ENCODE measurements around the gene LENG1.
"Not testable (repeated sequence)": the region's sequence is repeated elsewhere in the genome, so short reads cannot be mapped to it uniquely, and the experiment has no call there.

The LENG1 gene

DNA sequence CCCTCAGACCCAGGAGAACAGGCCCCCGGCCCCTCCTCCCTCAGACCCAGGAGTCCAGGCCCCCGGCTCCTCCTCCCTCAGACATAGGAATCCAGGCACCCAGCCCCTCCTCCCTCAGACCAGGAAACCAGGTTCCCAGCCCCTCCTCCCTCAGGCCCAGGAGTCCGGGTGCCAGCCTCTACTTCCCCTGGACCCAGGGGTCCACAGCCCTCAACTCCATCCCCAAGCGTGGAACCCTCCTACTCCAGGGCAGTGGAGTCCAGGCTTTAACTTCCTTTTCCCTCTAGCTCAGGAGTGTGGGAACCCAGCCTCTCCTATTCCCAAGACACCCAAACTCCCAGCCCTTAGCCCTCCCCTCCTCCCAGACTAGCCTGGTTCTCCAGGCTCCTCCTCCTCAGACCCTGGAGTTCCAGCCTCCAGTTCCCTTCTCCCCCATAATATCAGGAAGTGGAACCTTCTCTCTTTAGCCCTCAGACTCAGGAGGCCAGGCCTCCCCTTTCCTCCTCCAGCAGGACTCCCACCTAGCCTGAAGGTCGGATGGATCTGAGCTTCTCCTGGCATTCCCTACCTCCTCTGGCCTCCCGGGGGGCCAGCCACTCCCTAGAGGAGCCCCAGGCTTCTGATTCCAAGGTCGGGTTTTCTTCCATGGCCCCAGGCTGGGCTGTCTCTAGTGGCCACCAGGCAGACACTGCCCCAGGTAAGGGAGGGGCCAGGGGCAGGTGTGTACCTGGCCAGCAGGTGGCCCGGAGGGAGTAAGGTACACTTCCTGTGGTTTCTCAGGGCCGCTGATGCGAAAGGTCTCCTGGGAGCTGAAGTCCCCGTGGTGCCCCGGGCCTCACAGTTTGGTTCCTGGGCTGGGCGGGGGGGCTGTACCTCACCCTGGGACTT, 13.2 kb upstream of the LENG1 start, which contains the start of gene TMC4:
TMC4 (minus strand) TSS at position 690 of the 888 bp plus-strand sequence; CDS start at position 647, 43 bp downstream.
- peak within 1 kb of the TSS; percentile 23 for H3K4me3 ChIP-seq (ENCODE audit: low read depth, low read length)
- H3K9me3 ChIP-seq (ENCODE audit: insufficient read depth, low read depth, low read length) = peaks cover 1% of the 10 kb centered on the region
- H4K12ac ChIP-seq (ENCODE audit: low read depth, low read length) = no peak within 1 kb of the TSS
- H3K79me2 ChIP-seq (ENCODE audit: control insufficient read depth, insufficient read depth, low read length, poor library complexity) = no peaks in the 10 kb centered on the region
- H4K91ac ChIP-seq (ENCODE audit: low read depth, low read length) = peak within 1 kb of the TSS; percentile 30
- peak within 1 kb of the TSS; percentile 45 for H3K4me2 ChIP-seq (ENCODE audit: low read length)
- H3K4ac ChIP-seq (ENCODE audit: low read depth, low read length) = no peak within 1 kb of the TSS
- peak within 1 kb of the TSS; percentile 3 for H3K27ac ChIP-seq (ENCODE audit: low read depth, low read length)
- no peak within 1 kb of the TSS for H3K23ac ChIP-seq (ENCODE audit: low read length)
- peak; percentile 94 to 97 for DNase-seq
- H2AK5ac ChIP-seq (ENCODE audit: low read length) = no peak within 1 kb of the TSS
- no peak within 1 kb of the TSS for H2AFZ ChIP-seq (ENCODE audit: insufficient read depth, low read length, poor library complexity)
- H3K36me3 ChIP-seq (ENCODE audit: control insufficient read depth in 1 of 2, insufficient read depth in 2 of 2, low read length in 2 of 2) = peaks cover 7 to 14% of the 10 kb centered on the region in 2 experiments
- peaks cover 4% of the 10 kb centered on the region for H3K79me1 ChIP-seq (ENCODE audit: low read length)
- H2BK120ac ChIP-seq (ENCODE audit: insufficient read depth, low read length, poor library complexity) = peak within 1 kb of the TSS; percentile 14
- peak within 1 kb of the TSS; percentile 14 for H3K18ac ChIP-seq (ENCODE audit: low read length)
- peak within 1 kb of the TSS; percentile 7 for H3K9ac ChIP-seq (ENCODE audit: low read length)
- WGBS (ENCODE audit: extremely low coverage, insufficient coverage, insufficient read length) = no CpG with 5 or more reads among the region's 13 CpGs
- H4K8ac ChIP-seq (ENCODE audit: low read depth, low read length) = peak within 1 kb of the TSS; percentile 77
- H2BK12ac ChIP-seq (ENCODE audit: low read length) = no peak within 1 kb of the TSS
- H3K4me1 ChIP-seq (ENCODE audit: control insufficient read depth in 1 of 2, insufficient read depth in 2 of 2, low read length in 2 of 2) = peaks cover 4 to 12% of the 10 kb centered on the region in 2 experiments
- H2BK5ac ChIP-seq (ENCODE audit: low read depth, low read length, poor library complexity) = no peak within 1 kb of the TSS
- H3K14ac ChIP-seq (ENCODE audit: low read length) = peak within 1 kb of the TSS; percentile 20
- H3K27me3 ChIP-seq (ENCODE audit: insufficient read depth, low read length) = no peaks in the 10 kb centered on the region

DNA sequence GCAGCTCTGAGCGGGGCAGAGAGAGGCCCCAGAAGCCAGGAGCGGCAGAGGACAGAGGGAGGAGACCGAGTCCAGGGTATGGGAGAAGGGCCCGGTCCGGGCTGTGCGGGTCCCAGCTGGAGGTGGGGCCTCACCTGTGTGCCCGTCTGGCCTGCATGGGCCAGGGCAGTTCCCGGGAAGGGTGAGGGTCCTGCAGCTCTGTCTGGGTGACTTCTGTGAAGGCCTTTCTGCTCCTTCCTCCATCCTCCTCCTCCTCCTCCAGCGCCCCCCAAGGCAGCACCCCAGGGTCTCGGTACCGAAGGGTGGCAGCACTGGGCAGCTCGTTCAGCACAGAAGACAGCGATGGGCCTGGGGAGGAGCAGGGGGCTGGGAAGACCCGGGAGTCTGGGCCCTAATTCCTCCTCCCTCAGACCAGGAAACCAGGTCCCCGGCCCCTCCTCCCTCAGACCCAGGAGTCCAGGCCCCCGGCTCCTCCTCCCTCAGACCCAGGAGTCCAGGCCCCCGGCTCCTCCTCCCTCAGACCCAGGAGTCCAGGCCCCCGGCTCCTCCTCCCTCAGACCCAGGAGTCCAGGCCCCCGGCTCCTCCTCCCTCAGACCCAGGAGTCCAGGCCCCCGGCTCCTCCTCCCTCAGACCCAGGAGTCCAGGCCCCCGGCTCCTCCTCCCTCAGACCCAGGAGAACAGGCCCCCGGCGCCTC, 12.4 kb upstream of the LENG1 start:
- WGBS (ENCODE audit: extremely low coverage, insufficient coverage, insufficient read length) = no CpG with 5 or more reads among the region's 23 CpGs
- H3K4me1 ChIP-seq (ENCODE audit: control insufficient read depth in 1 of 2, insufficient read depth in 2 of 2, low read length in 2 of 2) = peaks cover 4 to 12% of the 10 kb centered on the region in 2 experiments
- H2BK120ac ChIP-seq (ENCODE audit: insufficient read depth, low read length, poor library complexity) = not testable (repeated sequence)

DNA sequence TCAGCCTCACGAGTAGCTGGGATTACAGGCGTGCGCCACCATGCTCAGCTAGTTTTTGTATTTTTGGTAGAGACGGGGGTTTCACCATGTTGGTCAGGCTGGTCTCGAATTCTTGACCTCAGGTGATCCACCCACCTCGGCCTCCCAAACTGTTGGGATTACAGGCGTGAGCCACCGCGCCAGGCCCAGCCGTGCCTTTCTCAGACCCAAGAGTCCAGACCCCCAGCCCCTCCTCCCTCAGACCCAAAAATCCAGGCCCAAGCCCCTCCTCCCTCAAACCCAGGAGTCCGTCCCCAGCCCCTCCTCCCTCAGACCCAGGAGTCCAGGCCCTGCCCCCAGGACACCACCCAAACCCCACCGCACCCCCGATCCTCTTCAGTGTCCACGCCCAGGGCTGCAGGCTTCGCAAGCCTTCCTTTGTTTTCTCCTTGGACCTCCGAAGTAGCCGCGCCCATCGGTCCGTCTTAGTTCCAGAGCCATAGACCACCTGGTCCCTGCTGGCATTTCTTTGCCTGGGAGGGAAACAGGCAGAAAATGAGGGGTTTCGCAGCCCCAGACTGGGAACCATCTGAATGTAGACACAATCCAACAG, 9.7 kb upstream of the LENG1 start:
- Histone ChIP-seq H3K23ac (ENCODE audit: low read length) (no peak overlapping the region), H3K4ac (ENCODE audit: low read depth, low read length) (no peak overlapping the region), H3K4me3 (ENCODE audit: low read depth, low read length) (no peak overlapping the region), H3K14ac (ENCODE audit: low read length) (no peak overlapping the region), H2AK5ac (ENCODE audit: low read length) (no peak overlapping the region), H3K79me2 (ENCODE audit: control insufficient read depth, insufficient read depth, low read length, poor library complexity) (no peaks in the 10 kb centered on the region), H4K91ac (ENCODE audit: low read depth, low read length) (no peak overlapping the region), H2AFZ (ENCODE audit: insufficient read depth, low read length, poor library complexity) (no peak overlapping the region), H3K36me3 (ENCODE audit: control insufficient read depth in 1 of 2, insufficient read depth in 2 of 2, low read length in 2 of 2) (no peaks in the 10 kb centered on the region), H3K79me1 (ENCODE audit: low read length) (peaks cover 4% of the 10 kb centered on the region), H3K27ac (ENCODE audit: low read depth, low read length) (no peak overlapping the region), H3K4me1 (ENCODE audit: control insufficient read depth in 1 of 2, insufficient read depth in 2 of 2, low read length in 2 of 2) (peaks cover 4 to 14% of the 10 kb centered on the region in 2 experiments), H4K12ac (ENCODE audit: low read depth, low read length) (no peak overlapping the region), H4K8ac (ENCODE audit: low read depth, low read length) (no peak overlapping the region), H3K9me3 (ENCODE audit: insufficient read depth, low read depth, low read length) (peaks cover 7% of the 10 kb centered on the region), H2BK5ac (ENCODE audit: low read depth, low read length, poor library complexity) (no peak overlapping the region), H2BK120ac (ENCODE audit: insufficient read depth, low read length, poor library complexity) (no peak overlapping the region), H3K9ac (ENCODE audit: low read length) (no peak overlapping the region), H3K4me2 (ENCODE audit: low read length) (no peak overlapping the region), H3K18ac (ENCODE audit: low read length) (no peak overlapping the region), H2BK12ac (ENCODE audit: low read length) (no peak overlapping the region), H3K27me3 (ENCODE audit: insufficient read depth, low read length) (no peaks in the 10 kb centered on the region)
- no peak for DNase-seq
- WGBS (ENCODE audit: extremely low coverage, insufficient coverage, insufficient read length) = no CpG with 5 or more reads among the region's 21 CpGs

More for the DNA sequence above, 12.4 kb upstream of the LENG1 start:
- H3K18ac ChIP-seq (ENCODE audit: low read length); H3K27ac ChIP-seq (ENCODE audit: low read depth, low read length); H3K27me3 ChIP-seq (ENCODE audit: insufficient read depth, low read length); H3K9me3 ChIP-seq (ENCODE audit: insufficient read depth, low read depth, low read length); H3K9ac ChIP-seq (ENCODE audit: low read length); H4K12ac ChIP-seq (ENCODE audit: low read depth, low read length); H2AFZ ChIP-seq (ENCODE audit: insufficient read depth, low read length, poor library complexity); H2BK5ac ChIP-seq (ENCODE audit: low read depth, low read length, poor library complexity); H3K14ac ChIP-seq (ENCODE audit: low read length); H3K4ac ChIP-seq (ENCODE audit: low read depth, low read length); H2BK12ac ChIP-seq (ENCODE audit: low read length); H3K79me1 ChIP-seq (ENCODE audit: low read length); H3K23ac ChIP-seq (ENCODE audit: low read length); H3K4me2 ChIP-seq (ENCODE audit: low read length); H4K91ac ChIP-seq (ENCODE audit: low read depth, low read length); H2AK5ac ChIP-seq (ENCODE audit: low read length); H3K4me3 ChIP-seq (ENCODE audit: low read depth, low read length); H3K79me2 ChIP-seq (ENCODE audit: control insufficient read depth, insufficient read depth, low read length, poor library complexity): not testable (repeated sequence)
- peaks cover 7 to 14% of the 10 kb centered on the region in 2 experiments for H3K36me3 ChIP-seq (ENCODE audit: control insufficient read depth in 1 of 2, insufficient read depth in 2 of 2, low read length in 2 of 2)
- DNase-seq = peak in 1 of 2 donors; percentile 52
- peak overlapping the region; percentile 14 for H4K8ac ChIP-seq (ENCODE audit: low read depth, low read length)

DNA sequence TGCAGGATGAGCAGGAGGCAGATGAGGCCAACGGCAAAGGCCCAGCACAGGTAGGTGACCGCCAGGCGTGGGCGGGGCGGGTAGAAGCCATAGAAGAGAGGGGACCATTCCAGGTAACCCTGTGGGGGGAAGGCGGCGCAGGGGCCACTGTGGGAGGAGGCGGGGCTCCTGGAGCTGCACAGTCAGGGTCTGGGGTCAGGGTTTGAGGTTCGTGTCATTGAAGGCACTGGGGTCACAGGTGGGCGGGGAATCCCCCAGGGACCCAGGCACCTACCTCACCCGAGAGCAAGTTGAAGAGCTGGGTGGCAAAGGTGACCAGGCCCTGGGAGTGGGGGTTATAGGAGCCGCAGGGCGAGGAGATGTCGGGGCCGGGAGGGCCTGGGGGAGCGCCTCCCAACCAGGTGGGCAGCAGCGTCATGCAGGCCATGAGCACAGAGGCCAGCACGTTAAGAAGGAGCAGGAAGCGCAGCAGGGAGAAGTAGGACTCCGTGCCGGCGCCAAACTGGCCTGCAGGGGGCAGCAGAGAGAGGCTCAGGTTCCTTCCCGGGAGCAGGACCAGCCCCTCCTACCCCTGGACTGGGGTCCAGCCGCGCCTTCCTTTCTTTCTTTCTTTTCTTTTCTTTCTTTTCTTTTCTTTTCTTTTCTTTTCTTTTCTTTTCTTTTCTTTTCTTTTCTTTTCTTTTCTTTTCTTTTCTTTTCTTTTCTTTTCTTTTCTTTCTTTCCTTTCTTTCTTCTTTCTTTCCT, 8.8 kb upstream of the LENG1 start:
- no CpG with 5 or more reads among the region's 25 CpGs for WGBS (ENCODE audit: extremely low coverage, insufficient coverage, insufficient read length)
- Histone ChIP-seq H3K18ac (ENCODE audit: low read length) (no peak overlapping the region), H3K79me2 (ENCODE audit: control insufficient read depth, insufficient read depth, low read length, poor library complexity) (no peaks in the 10 kb centered on the region)

More for the DNA sequence above, 8.8 kb upstream of the LENG1 start:
- Histone ChIP-seq H2AK5ac (ENCODE audit: low read length) (no peak overlapping the region), H4K8ac (ENCODE audit: low read depth, low read length) (no peak overlapping the region), H3K14ac (ENCODE audit: low read length) (no peak overlapping the region), H3K9me3 (ENCODE audit: insufficient read depth, low read depth, low read length) (peaks cover 6% of the 10 kb centered on the region), H3K4ac (ENCODE audit: low read depth, low read length) (no peak overlapping the region), H2AFZ (ENCODE audit: insufficient read depth, low read length, poor library complexity) (no peak overlapping the region), H3K9ac (ENCODE audit: low read length) (no peak overlapping the region), H4K91ac (ENCODE audit: low read depth, low read length) (no peak overlapping the region), H3K27me3 (ENCODE audit: insufficient read depth, low read length) (no peaks in the 10 kb centered on the region), H2BK120ac (ENCODE audit: insufficient read depth, low read length, poor library complexity) (no peak overlapping the region), H2BK5ac (ENCODE audit: low read depth, low read length, poor library complexity) (no peak overlapping the region), H4K12ac (ENCODE audit: low read depth, low read length) (no peak overlapping the region), H3K27ac (ENCODE audit: low read depth, low read length) (no peak overlapping the region), H2BK12ac (ENCODE audit: low read length) (no peak overlapping the region), H3K79me1 (ENCODE audit: low read length) (peaks cover 4% of the 10 kb centered on the region), H3K36me3 (ENCODE audit: control insufficient read depth in 1 of 2, insufficient read depth in 2 of 2, low read length in 2 of 2) (no peaks in the 10 kb centered on the region), H3K4me3 (ENCODE audit: low read depth, low read length) (no peak overlapping the region), H3K23ac (ENCODE audit: low read length) (no peak overlapping the region), H3K4me2 (ENCODE audit: low read length) (no peak overlapping the region), H3K4me1 (ENCODE audit: control insufficient read depth in 1 of 2, insufficient read depth in 2 of 2, low read length in 2 of 2) (peaks cover 4 to 13% of the 10 kb centered on the region in 2 experiments)
- DNase-seq = peak; percentile 83 to 96
